Measurements from ENCODE around the gene GRIP1.

GRIP1 gene

GRCh38 chr12:66678338-66679275, at the start of gene GRIP1:
TSS of gene GRIP1 (minus strand) at chr12:66679076. CDS start at chr12:66678904, 172 bp downstream.
- DNase-seq, result peak in 1 of 2 experiments; percentile 28

GRCh38 chr12:66726556-66726955, 47.7 kb upstream of the GRIP1 start:
- DNase-seq, result no peak

- no peak for DNase-seq
Measured at GRCh38 chr12:66725031-66725430, 46.2 kb upstream of the GRIP1 start.

- no peak for DNase-seq
Measured at GRCh38 chr12:66724616-66725015, 45.7 kb upstream of the GRIP1 start.

- no peak for DNase-seq
Measured at GRCh38 chr12:66724026-66724425, 45.1 kb upstream of the GRIP1 start.

- DNase-seq, result no peak
Measured at GRCh38 chr12:66719862-66720261, 41.0 kb upstream of the GRIP1 start.

- no peak for DNase-seq
Measured at GRCh38 chr12:66717036-66717673, 38.3 kb upstream of the GRIP1 start.

GRCh38 chr12:66716522-66716921, 37.6 kb upstream of the GRIP1 start:
- no peak for DNase-seq

- no peak for DNase-seq
Measured at GRCh38 chr12:66714709-66715108, 35.8 kb upstream of the GRIP1 start.

- DNase-seq, result no peak
Measured at GRCh38 chr12:66713984-66714383, 35.1 kb upstream of the GRIP1 start.

GRCh38 chr12:66709893-66710292, 31.0 kb upstream of the GRIP1 start:
- DNase-seq, result no peak

- DNase-seq, result no peak
Measured at GRCh38 chr12:66709457-66709773, 30.5 kb upstream of the GRIP1 start.

- DNase-seq, result peak in 1 of 2 experiments; percentile 33
Measured at GRCh38 chr12:66708704-66709456, 30.0 kb upstream of the GRIP1 start.

GRCh38 chr12:66707002-66707697, 28.3 kb upstream of the GRIP1 start:
- no peak for DNase-seq

GRCh38 chr12:66699738-66700482, 21.0 kb upstream of the GRIP1 start:
- no peak for DNase-seq

GRCh38 chr12:66698558-66698957, 19.7 kb upstream of the GRIP1 start:
- no peak for DNase-seq

GRCh38 chr12:66697404-66697803, 18.5 kb upstream of the GRIP1 start:
- DNase-seq, result no peak

GRCh38 chr12:66694666-66695613, 16.1 kb upstream of the GRIP1 start:
- no peak for DNase-seq

- peak; percentile 55 to 75 for DNase-seq
Measured at GRCh38 chr12:66693901-66694513, 15.1 kb upstream of the GRIP1 start.

- no peak for DNase-seq
Measured at GRCh38 chr12:66692986-66693385, 14.1 kb upstream of the GRIP1 start.

GRCh38 chr12:66692170-66692569, 13.3 kb upstream of the GRIP1 start:
- DNase-seq, result no peak

Data from NCI-H526 (cell line).